Hepatocyte (in vitro differentiated cells): Measurements from ENCODE around the gene CAPN8.

Experiments used
- EZH2phosphoT487 ChIP-seq: fragments of 200-600 bp; sonication (generic); IDR thresholded peaks from one replicate; pipeline ENCODE4 v1.6.1; 2018; ENCODE audit warnings: antibody characterized with exemption, mild to moderate bottlenecking, low read depth, moderate library complexity; ENCODE audit not compliant: unreplicated experiment, severe bottlenecking
- TF ChIP-seq, protein P1 (sequence below): fragments of 200-600 bp; sonication (generic); IDR thresholded peaks from 2 replicates; pipeline ENCODE4 v1.5.1; 2016; ENCODE audit warnings: antibody characterized with exemption, mild to moderate bottlenecking; ENCODE audit not compliant: poor library complexity

DNA sequence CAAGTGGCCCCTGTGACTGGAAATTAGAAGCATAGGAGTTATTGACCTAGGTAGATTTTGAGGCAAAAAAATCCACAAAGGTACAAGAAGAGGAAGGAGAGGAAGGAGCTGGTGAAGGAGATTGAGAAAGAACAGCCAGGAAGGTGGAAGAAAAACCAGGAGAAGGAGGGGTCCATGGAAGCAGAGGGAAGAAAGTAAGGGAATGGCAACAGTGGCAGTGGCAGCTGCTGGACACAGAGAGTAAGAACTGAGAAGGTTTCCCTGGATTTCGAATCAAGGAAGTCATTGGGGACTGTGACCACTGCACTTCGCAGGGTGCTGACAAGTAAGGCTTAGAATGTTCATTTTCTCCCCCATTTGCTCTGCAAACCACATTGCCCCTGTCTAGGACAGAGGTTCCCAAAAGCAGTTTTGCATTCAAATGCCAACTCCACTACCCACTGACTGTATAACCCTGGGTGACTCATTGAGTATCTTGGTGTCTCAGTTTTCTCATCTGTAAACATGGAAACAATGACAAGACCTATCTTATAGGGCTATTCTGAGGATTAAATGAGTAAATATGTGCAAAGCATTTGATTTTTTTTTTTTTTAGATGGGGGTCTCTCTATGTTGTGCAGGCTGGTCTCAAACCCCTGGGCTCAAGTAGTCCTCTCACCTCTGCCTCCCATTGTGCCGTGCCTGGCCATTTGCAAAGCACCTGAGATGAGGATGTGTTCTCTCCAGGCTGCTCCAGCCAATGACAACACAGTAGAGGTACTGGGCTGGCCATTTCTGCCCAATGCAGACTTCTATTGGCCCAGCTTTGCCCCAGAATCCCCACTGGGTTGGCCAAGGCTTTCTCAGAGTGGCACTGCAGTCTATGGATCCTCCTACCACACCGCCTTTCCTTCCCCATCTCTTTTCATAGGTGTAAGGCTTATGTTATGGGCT lies 37.5 kb upstream of the CAPN8 start:
- TF ChIP-seq, protein P1, sequence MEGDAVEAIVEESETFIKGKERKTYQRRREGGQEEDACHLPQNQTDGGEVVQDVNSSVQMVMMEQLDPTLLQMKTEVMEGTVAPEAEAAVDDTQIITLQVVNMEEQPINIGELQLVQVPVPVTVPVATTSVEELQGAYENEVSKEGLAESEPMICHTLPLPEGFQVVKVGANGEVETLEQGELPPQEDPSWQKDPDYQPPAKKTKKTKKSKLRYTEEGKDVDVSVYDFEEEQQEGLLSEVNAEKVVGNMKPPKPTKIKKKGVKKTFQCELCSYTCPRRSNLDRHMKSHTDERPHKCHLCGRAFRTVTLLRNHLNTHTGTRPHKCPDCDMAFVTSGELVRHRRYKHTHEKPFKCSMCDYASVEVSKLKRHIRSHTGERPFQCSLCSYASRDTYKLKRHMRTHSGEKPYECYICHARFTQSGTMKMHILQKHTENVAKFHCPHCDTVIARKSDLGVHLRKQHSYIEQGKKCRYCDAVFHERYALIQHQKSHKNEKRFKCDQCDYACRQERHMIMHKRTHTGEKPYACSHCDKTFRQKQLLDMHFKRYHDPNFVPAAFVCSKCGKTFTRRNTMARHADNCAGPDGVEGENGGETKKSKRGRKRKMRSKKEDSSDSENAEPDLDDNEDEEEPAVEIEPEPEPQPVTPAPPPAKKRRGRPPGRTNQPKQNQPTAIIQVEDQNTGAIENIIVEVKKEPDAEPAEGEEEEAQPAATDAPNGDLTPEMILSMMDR: no peak
- TF ChIP-seq EZH2phosphoT487: no peak
